GM23338 (cell line): ENCODE results near the gene LGALS13. TPM values are rescaled to one million over a fixed set of nuclear protein-coding genes. Genes with fewer than 3 reads are reported as not detected.

Experiments
- ATAC-seq: fragments of 200-7000 bp; cut with Tn5 transposase; 3 replicates; pipeline ENCODE4 v1.9.1; 2020
- DNase-seq: peaks from one replicate; pipeline ENCODE4 v3.0.0-alpha.2; 2015; ENCODE audit warnings: low spot score
- H2AFZ ChIP-seq: fragments of 200-600 bp; sonication (generic); 2 replicates; pipeline ENCODE4 v1.8.0; 2016; ENCODE audit warnings: antibody characterized with exemption, mild to moderate bottlenecking, moderate library complexity
- H3F3A ChIP-seq: fragments of 200-600 bp; sonication (generic); replicated peaks from 2 replicates; pipeline ENCODE4 v1.8.0; 2017; ENCODE audit warnings: antibody characterized with exemption, mixed run types, low read depth
- H3K27ac ChIP-seq: fragments of 200-600 bp; sonication (generic); 2 replicates; pipeline ENCODE4 v1.6.1; 2016; ENCODE audit warnings: low read depth
- H3K27me3 ChIP-seq: fragments of 200-600 bp; sonication (generic); 2 replicates; pipeline ENCODE4 v1.8.0; 2016; ENCODE audit warnings: mild to moderate bottlenecking, mixed run types, moderate library complexity; ENCODE audit not compliant: insufficient read depth
- H3K36me3 ChIP-seq: fragments of 200-600 bp; sonication (generic); 2 replicates; pipeline ENCODE4 v1.8.0; 2016; ENCODE audit warnings: mild to moderate bottlenecking; ENCODE audit not compliant: insufficient read depth
- H3K4me1 ChIP-seq: fragments of 200-600 bp; sonication (generic); 2 replicates; pipeline ENCODE4 v1.8.0; 2016; ENCODE audit warnings: mild to moderate bottlenecking, moderate library complexity; ENCODE audit not compliant: insufficient read depth
- H3K4me2 ChIP-seq: fragments of 200-600 bp; sonication (generic); 2 replicates; pipeline ENCODE4 v1.7.1; 2017; ENCODE audit warnings: mixed run types
- H3K4me3 ChIP-seq: fragments of 200-600 bp; sonication (generic); 2 replicates; pipeline ENCODE4 v1.6.1; 2016; ENCODE audit warnings: mixed run types
- H3K79me2 ChIP-seq: fragments of 200-600 bp; sonication (generic); replicated peaks from 2 replicates; pipeline ENCODE4 v1.8.0; 2017; ENCODE audit warnings: mild to moderate bottlenecking; ENCODE audit not compliant: insufficient read depth
- H3K9me2 ChIP-seq: fragments of 200-600 bp; sonication (generic); 2 replicates; pipeline ENCODE4 v1.8.0; 2017; ENCODE audit not compliant: insufficient read depth
- H4K20me1 ChIP-seq: fragments of 200-600 bp; sonication (generic); replicated peaks from 2 replicates; pipeline ENCODE4 v1.8.0; 2017; ENCODE audit warnings: mild to moderate bottlenecking; ENCODE audit not compliant: insufficient read depth
- H3K27ac Mint-ChIP-seq: 2 replicates; pipeline ENCODE4 v1.8.0; 2020; ENCODE audit warnings: inconsistent platforms, mild to moderate bottlenecking, moderate library complexity, mixed read lengths
- H3K27me3 Mint-ChIP-seq: 3 replicates; pipeline ENCODE4 v1.8.0; 2022; ENCODE audit warnings: low read depth, mild to moderate bottlenecking, moderate library complexity, mixed read lengths, inconsistent platforms; ENCODE audit not compliant: insufficient read depth, poor library complexity
- H3K36me3 Mint-ChIP-seq: 3 replicates; pipeline ENCODE4 v1.8.0; 2021; ENCODE audit warnings: low read depth, mild to moderate bottlenecking, inconsistent platforms, moderate library complexity, mixed read lengths
- H3K4me1 Mint-ChIP-seq: 3 replicates; pipeline ENCODE4 v1.8.0; 2020; ENCODE audit warnings: mild to moderate bottlenecking, inconsistent platforms, mixed read lengths
- H3K4me3 Mint-ChIP-seq: 3 replicates; pipeline ENCODE4 v1.8.0; 2021; ENCODE audit warnings: moderate library complexity, mild to moderate bottlenecking, inconsistent platforms, mixed read lengths
- H3K9me3 Mint-ChIP-seq: 3 replicates; pipeline ENCODE4 v1.8.0; 2020; ENCODE audit warnings: moderate library complexity, mild to moderate bottlenecking, inconsistent platforms, mixed read lengths
- CREB1 ChIP-seq: fragments of 250-450 bp; sonication (Bioruptor Pico); IDR thresholded peaks from 2 replicates; pipeline ENCODE4 v1.5.0; 2020; ENCODE audit warnings: low read depth, mild to moderate bottlenecking, moderate library complexity
- EZH2 ChIP-seq: fragments of 200-600 bp; sonication (generic); IDR thresholded peaks from one replicate; pipeline ENCODE4 v1.8.0; 2017; ENCODE audit warnings: antibody characterized with exemption, mild to moderate bottlenecking, low read depth; ENCODE audit not compliant: unreplicated experiment
- EZH2phosphoT487 ChIP-seq: fragments of 200-600 bp; sonication (generic); IDR thresholded peaks from one replicate; pipeline ENCODE4 v1.8.1; 2018; ENCODE audit warnings: antibody characterized with exemption; ENCODE audit not compliant: unreplicated experiment
- JUNB ChIP-seq: IDR thresholded peaks from one replicate; pipeline ENCODE4 v1.6.1; 2016; ENCODE audit warnings: antibody characterized with exemption; ENCODE audit not compliant: unreplicated experiment
- NANOG ChIP-seq: IDR thresholded peaks from 2 replicates; pipeline ENCODE4 v1.6.1; 2016; ENCODE audit warnings: antibody characterized with exemption, borderline replicate concordance
- POLR2AphosphoS5 ChIP-seq: IDR thresholded peaks from 2 replicates; pipeline ENCODE4 v1.6.1; 2016; ENCODE audit warnings: antibody characterized with exemption, low read depth
- STAT1 ChIP-seq: IDR thresholded peaks from one replicate; pipeline ENCODE4 v1.6.1; 2016; ENCODE audit warnings: antibody characterized with exemption; ENCODE audit not compliant: unreplicated experiment
- ZNF114 ChIP-seq: fragments of 250-450 bp; sonication (Bioruptor Pico); IDR thresholded peaks from 2 replicates; pipeline ENCODE4 v1.5.0; 2020; ENCODE audit warnings: mild to moderate bottlenecking, moderate library complexity
- ZNF331 ChIP-seq: fragments of 250-450 bp; sonication (Bioruptor Pico); IDR thresholded peaks from 2 replicates; pipeline ENCODE4 v1.5.0; 2020; ENCODE audit warnings: low read depth, mild to moderate bottlenecking, moderate library complexity
- polyA plus RNA-seq: library from polyadenylated mRNA; unstranded; fragments of >200 nt; fragmentation: Nextera tagmentation; extraction: Ambion mirVana; gene quantifications from 2 replicates; pipeline ENCODE4 v1.2.1, GENCODE V29; 2016
- total RNA-seq: library from RNA; depleted of rRNA; stranded (reverse); fragments of >200 nt; shearing (Covaris generic); gene quantifications from 2 replicates; pipeline ENCODE4 v1.2.3, GENCODE V29; 2014
- TF ChIP-seq, protein P1 (sequence below), 2 experiments: fragments of 200-600 bp in 1 of 2; sonication (generic) in 1 of 2; conservative IDR thresholded peaks; 2 replicates each; pipeline versions ENCODE4 v1.5.1 to v1.6.1; 2016 to 2017; ENCODE audit warnings: antibody characterized with exemption in 2 of 2, low read depth in 2 of 2, mild to moderate bottlenecking in 2 of 2, moderate library complexity in 1 of 2
- TF ChIP-seq, protein P2 (sequence below): IDR thresholded peaks from 2 replicates; pipeline ENCODE4 v1.6.1; 2016; ENCODE audit warnings: antibody characterized with exemption
- TF ChIP-seq, protein P3 (sequence below): IDR thresholded peaks from one replicate; pipeline ENCODE4 v1.6.1; 2018; ENCODE audit warnings: antibody characterized with exemption; ENCODE audit not compliant: unreplicated experiment

Gene LGALS13
- total and polyA plus RNA-seq, 2 experiments from 2014 or later = not detected

DNA sequence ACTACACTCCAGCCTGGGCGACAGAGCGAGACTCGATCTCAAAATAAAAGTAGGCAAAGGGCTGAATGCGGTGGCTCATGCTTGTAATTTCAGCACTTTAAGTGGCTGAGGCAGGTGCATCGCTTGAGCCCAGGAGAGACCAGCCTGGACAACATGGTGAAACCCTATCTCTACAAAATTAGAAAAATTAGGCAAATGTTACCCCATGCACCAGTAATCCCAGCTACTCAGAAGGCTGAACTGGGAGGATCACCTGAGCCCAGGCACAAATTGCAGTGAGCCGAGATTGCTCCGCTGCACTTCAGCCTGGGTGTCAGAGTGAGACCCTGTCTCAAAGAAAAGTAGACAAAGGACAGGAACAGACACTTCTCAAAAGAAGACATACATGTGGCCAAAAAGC is 9.9 kb upstream of the LGALS13 start:
- H3K4me3 Mint-ChIP-seq = no peak overlapping the region
- no peaks in the 10 kb centered on the region; the same call in 1 of the 2 replicates for H3K9me2 ChIP-seq
- no peaks in the 10 kb centered on the region for H3K4me1 Mint-ChIP-seq
- H3F3A ChIP-seq = no peaks in the 10 kb centered on the region
- no peaks in the 10 kb centered on the region for H3K36me3 Mint-ChIP-seq
- peaks cover 10% of the 10 kb centered on the region; the same call in 1 of the 2 replicates for H3K27me3 ChIP-seq
- DNase-seq (no peak), ATAC-seq (no peak)
- H3K27ac Mint-ChIP-seq = no peak overlapping the region
- H3K79me2 ChIP-seq = no peaks in the 10 kb centered on the region
- no peak overlapping the region for H3K4me2 ChIP-seq
- no peak overlapping the region for H2AFZ ChIP-seq
- no peaks in the 10 kb centered on the region for H3K4me1 ChIP-seq
- H4K20me1 ChIP-seq = no peaks in the 10 kb centered on the region
- no peak for TF ChIP-seq EZH2phosphoT487
- no peak for TF ChIP-seq NANOG
- no peak for TF ChIP-seq STAT1
- no peaks in the 10 kb centered on the region for H3K36me3 ChIP-seq
- peaks cover 7% of the 10 kb centered on the region for H3K27me3 Mint-ChIP-seq
- no peaks in the 10 kb centered on the region for H3K9me3 Mint-ChIP-seq
- H3K27ac ChIP-seq = no peak overlapping the region
- no peak overlapping the region for H3K4me3 ChIP-seq

DNA sequence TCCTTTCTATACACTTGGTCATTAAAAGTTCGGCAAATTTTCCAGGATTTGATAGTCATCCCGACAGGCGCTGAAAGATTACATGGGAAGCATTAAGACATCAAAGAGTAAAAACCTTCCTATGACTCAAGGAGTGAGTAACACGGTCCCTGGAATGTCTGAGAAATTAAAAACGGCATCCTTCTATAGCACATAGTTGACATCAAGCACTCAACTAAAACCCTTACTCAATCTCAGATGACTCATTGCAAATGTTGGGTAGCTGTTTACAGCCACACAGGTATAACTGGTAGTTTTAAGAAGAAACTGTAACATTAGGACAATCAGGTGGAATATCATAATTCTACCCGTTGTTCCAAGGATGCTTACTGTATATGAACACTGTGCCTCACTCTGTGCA is 6.4 kb upstream of the LGALS13 start:
- Histone ChIP-seq H3F3A (no peaks in the 10 kb centered on the region), H3K27ac (no peak overlapping the region), H3K79me2 (no peaks in the 10 kb centered on the region), H3K4me3 (no peak overlapping the region), H3K4me2 (no peak overlapping the region), H3K4me1 (no peaks in the 10 kb centered on the region), H3K9me2 (peaks cover 5% of the 10 kb centered on the region), H3K27me3 (peaks cover 7% of the 10 kb centered on the region), H4K20me1 (no peaks in the 10 kb centered on the region; the same call in 1 of the 2 replicates), H2AFZ (no peak overlapping the region), H3K36me3 (no peaks in the 10 kb centered on the region)
- no peaks in the 10 kb centered on the region for H3K36me3 Mint-ChIP-seq
- H3K9me3 Mint-ChIP-seq = no peaks in the 10 kb centered on the region
- no peaks in the 10 kb centered on the region for H3K4me1 Mint-ChIP-seq
- H3K4me3 Mint-ChIP-seq = no peak overlapping the region
- no peak for TF ChIP-seq CREB1
- TF ChIP-seq STAT1 = no peak
- TF ChIP-seq, protein P1, sequence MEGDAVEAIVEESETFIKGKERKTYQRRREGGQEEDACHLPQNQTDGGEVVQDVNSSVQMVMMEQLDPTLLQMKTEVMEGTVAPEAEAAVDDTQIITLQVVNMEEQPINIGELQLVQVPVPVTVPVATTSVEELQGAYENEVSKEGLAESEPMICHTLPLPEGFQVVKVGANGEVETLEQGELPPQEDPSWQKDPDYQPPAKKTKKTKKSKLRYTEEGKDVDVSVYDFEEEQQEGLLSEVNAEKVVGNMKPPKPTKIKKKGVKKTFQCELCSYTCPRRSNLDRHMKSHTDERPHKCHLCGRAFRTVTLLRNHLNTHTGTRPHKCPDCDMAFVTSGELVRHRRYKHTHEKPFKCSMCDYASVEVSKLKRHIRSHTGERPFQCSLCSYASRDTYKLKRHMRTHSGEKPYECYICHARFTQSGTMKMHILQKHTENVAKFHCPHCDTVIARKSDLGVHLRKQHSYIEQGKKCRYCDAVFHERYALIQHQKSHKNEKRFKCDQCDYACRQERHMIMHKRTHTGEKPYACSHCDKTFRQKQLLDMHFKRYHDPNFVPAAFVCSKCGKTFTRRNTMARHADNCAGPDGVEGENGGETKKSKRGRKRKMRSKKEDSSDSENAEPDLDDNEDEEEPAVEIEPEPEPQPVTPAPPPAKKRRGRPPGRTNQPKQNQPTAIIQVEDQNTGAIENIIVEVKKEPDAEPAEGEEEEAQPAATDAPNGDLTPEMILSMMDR (conservative IDR thresholded peaks at IDR 0.05; ENCODE audit: low read depth in 2 of 2) = no peak
- TF ChIP-seq ZNF114 = no peak
- TF ChIP-seq NANOG = no peak
- TF ChIP-seq ZNF331 (CRISPR knock-in tag) = no peak
- H3K27ac Mint-ChIP-seq = no peak overlapping the region
- DNase-seq (no peak), ATAC-seq (no peak)
- H3K27me3 Mint-ChIP-seq = peaks cover 5% of the 10 kb centered on the region

DNA sequence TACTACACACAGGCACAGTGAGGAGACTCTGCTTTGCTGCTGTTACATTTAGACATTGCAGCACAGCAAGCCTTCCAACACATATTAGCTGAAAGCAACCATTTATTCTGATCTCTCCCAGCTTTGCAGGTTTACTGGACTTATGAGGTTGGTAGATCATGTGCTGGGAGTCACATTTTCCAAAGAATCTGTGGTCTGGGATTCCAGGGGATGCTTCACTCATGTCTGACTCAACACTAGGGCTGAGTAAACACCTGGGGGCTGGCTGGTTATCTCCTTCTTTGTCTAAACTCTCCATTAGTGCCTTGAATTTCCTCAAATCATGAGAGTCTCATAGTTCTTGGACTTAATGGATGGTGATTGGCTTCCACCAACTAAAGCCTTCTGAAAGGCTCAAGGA is 5.4 kb upstream of the LGALS13 start:
- no peaks in the 10 kb centered on the region; the same call in 1 of the 2 replicates for H4K20me1 ChIP-seq
- Mint-ChIP-seq H3K27ac (no peak overlapping the region), H3K9me3 (no peaks in the 10 kb centered on the region), H3K36me3 (no peaks in the 10 kb centered on the region), H3K27me3 (peaks cover 5% of the 10 kb centered on the region), H3K4me1 (no peaks in the 10 kb centered on the region), H3K4me3 (no peak overlapping the region)
- peaks cover 7% of the 10 kb centered on the region for H3K27me3 ChIP-seq
- no peaks in the 10 kb centered on the region for H3F3A ChIP-seq
- H3K4me3 ChIP-seq = no peak overlapping the region
- peaks cover 5% of the 10 kb centered on the region for H3K9me2 ChIP-seq
- H3K4me1 ChIP-seq = no peaks in the 10 kb centered on the region
- no peak overlapping the region for H3K27ac ChIP-seq
- no peaks in the 10 kb centered on the region for H3K79me2 ChIP-seq
- H3K36me3 ChIP-seq = no peaks in the 10 kb centered on the region
- H2AFZ ChIP-seq = no peak overlapping the region
- ATAC-seq (no peak), DNase-seq (no peak)
- H3K4me2 ChIP-seq = no peak overlapping the region
- TF ChIP-seq EZH2phosphoT487 (no peak), JUNB (no peak), POLR2AphosphoS5 (no peak), NANOG (no peak), EZH2 (no peak)
- TF ChIP-seq, protein P2, sequence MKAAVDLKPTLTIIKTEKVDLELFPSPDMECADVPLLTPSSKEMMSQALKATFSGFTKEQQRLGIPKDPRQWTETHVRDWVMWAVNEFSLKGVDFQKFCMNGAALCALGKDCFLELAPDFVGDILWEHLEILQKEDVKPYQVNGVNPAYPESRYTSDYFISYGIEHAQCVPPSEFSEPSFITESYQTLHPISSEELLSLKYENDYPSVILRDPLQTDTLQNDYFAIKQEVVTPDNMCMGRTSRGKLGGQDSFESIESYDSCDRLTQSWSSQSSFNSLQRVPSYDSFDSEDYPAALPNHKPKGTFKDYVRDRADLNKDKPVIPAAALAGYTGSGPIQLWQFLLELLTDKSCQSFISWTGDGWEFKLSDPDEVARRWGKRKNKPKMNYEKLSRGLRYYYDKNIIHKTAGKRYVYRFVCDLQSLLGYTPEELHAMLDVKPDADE = no peak
- TF ChIP-seq, protein P1 (conservative IDR thresholded peaks at IDR 0.05; ENCODE audit: low read depth in 2 of 2) = no peak
- TF ChIP-seq, protein P3, sequence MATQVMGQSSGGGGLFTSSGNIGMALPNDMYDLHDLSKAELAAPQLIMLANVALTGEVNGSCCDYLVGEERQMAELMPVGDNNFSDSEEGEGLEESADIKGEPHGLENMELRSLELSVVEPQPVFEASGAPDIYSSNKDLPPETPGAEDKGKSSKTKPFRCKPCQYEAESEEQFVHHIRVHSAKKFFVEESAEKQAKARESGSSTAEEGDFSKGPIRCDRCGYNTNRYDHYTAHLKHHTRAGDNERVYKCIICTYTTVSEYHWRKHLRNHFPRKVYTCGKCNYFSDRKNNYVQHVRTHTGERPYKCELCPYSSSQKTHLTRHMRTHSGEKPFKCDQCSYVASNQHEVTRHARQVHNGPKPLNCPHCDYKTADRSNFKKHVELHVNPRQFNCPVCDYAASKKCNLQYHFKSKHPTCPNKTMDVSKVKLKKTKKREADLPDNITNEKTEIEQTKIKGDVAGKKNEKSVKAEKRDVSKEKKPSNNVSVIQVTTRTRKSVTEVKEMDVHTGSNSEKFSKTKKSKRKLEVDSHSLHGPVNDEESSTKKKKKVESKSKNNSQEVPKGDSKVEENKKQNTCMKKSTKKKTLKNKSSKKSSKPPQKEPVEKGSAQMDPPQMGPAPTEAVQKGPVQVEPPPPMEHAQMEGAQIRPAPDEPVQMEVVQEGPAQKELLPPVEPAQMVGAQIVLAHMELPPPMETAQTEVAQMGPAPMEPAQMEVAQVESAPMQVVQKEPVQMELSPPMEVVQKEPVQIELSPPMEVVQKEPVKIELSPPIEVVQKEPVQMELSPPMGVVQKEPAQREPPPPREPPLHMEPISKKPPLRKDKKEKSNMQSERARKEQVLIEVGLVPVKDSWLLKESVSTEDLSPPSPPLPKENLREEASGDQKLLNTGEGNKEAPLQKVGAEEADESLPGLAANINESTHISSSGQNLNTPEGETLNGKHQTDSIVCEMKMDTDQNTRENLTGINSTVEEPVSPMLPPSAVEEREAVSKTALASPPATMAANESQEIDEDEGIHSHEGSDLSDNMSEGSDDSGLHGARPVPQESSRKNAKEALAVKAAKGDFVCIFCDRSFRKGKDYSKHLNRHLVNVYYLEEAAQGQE = no peak
